ENCODE data around the gene TMEM120B.
A peak's percentile ranks its signal among the peaks of the same experiment; 100 is the strongest.
"Not testable (repeated sequence)": the region's sequence is repeated elsewhere in the genome, so short reads cannot be mapped to it uniquely, and the experiment has no call there.

The TMEM120B gene

DNA sequence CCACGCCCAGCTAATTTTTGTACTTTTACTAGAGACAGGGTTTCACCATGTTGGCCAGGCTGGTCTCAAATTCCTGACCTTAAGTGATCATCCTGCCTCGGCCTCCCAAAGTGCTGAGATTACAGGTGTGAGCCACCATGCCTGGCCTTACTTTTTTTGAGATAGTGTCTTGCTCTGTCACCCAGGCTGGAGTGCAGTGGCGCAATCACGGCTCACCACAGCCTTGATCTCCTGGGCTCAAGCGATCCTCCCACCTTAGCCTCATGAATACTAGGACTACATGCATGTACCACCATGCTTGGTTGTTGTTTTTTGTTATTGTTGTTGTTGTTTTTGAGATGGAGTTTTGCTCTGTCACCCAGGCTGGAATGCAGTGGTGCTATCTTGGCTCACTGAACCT is 33.0 kb downstream of the TMEM120B start:
- not testable (repeated sequence) for DNase-seq (ENCODE audit: low read depth, low spot score)

- DNase-seq (ENCODE audit: low read depth, low spot score), result no peak
Measured at GRCh38 chr12:121748218-121748570, 35.6 kb downstream of the TMEM120B start.

GRCh38 chr12:121748571-121749265 is 36.2 kb downstream of the TMEM120B start:
- peak; percentile 70 for DNase-seq (ENCODE audit: low read depth, low spot score)

DNA sequence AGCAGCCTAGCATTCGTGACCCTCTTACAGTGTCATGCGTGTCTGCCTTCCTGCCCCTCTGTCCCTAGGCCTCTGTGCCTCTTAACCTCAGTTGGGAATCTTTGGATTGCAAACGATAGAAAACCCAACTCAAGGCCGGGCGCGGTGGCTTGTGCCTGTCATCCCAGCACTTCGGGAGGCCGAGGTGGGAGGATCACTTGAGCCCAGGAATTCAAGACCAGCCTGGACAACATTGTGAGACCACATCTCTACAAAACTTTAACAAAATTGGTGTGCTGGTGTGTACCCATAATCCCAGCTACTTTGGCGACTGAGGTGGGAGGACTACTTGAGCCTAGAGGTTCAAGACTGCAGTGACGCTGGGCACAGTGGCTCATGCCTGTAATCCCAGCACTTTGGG is 36.7 kb downstream of the TMEM120B start:
- DNase-seq (ENCODE audit: low read depth, low spot score), result no peak

DNA sequence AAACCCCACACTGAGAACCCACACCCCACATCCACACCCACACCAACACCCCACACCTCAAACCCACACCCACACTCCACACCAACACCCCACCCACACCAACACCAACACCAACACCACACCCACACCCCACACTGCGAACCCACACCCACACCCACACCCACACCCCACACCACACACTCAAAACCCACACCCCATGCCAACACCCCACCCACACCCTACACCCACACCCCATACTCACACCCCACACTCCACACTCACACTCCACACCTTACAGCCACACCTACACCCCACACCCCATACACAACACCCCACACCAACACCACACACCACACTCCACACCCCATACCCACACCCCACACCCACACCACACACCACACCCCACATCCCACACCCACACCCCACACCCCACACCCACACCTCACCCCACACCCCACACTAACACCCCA is 38.0 kb downstream of the TMEM120B start:
- no peak for DNase-seq (ENCODE audit: low read depth, low spot score)

GRCh38 chr12:121751034-121751433 is 38.5 kb downstream of the TMEM120B start:
- DNase-seq (ENCODE audit: low read depth, low spot score), result no peak

- no peak for DNase-seq (ENCODE audit: low read depth, low spot score)
Measured at GRCh38 chr12:121751749-121752351, 39.3 kb downstream of the TMEM120B start.

DNA sequence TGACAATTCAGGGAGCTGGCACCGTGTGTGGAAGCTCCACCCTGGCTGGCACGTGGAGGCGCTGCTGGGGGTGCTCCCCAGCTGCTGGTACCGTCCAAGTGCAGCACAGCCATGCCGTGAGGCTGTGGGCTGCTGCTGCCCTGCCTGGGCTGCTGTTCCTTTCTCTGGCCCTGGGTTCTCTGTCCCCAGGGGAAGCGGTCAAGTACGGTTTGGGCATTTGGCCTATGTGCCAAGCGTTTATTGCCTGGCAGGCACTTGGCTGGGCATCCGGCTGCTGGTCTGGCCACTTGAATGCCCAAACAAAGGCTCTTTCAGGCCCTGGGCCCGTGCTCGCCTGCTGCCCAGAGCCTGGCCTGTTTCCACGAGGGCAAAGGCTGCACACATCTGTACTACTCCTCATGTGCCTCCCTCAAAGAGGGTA is 41.3 kb downstream of the TMEM120B start:
- no peak for DNase-seq (ENCODE audit: low read depth, low spot score)

GRCh38 chr12:121754836-121755235 is 42.3 kb downstream of the TMEM120B start:
- DNase-seq (ENCODE audit: low read depth, low spot score), result no peak

GRCh38 chr12:121755591-121755990 is 43.0 kb downstream of the TMEM120B start:
- no peak for DNase-seq (ENCODE audit: low read depth, low spot score)

GRCh38 chr12:121758536-121758935 is 46.0 kb downstream of the TMEM120B start:
- DNase-seq (ENCODE audit: low read depth, low spot score), result not testable (repeated sequence)

DNA sequence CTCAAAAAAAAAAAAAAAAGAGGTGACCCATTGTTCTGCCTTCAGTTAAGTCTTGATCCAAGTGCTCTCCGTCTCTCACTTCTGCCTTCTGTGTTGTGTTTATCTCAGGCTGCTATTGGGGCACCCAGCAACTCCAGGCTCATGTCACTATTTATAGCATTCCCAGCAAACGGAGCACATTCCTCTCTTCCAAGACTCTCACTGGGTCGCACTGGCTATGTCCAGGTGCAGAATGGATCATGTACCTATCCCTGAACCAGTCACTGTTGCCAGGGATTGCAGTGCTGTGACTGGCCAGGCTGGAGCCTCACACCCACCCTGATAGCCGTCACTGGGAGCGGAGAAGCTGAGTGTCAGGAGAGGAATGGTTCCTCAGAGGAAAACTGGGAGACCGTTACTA is 49.7 kb downstream of the TMEM120B start:
- DNase-seq (ENCODE audit: low read depth, low spot score), result no peak

GRCh38 chr12:121764808-121765207 is 52.3 kb downstream of the TMEM120B start:
- DNase-seq (ENCODE audit: low read depth, low spot score), result no peak

DNA sequence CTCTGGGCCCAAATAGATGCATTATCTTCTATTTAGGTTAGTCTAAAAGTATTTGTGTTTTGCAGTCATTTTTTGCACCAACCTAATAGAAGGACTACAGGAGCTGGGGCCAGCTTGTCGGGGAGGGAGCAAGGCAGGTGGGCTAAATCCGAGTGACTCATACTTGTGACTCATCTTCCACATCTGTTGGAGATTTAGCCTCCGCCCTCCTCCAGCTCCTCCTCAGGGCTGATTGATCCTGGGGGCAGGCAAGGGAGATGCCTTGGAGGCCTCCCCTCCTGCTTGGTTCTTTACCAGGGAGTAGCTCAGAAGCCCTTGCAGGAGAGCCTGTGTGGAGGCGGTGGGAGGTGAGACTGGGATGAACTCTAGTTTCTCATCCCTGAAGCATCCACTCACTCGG is 53.0 kb downstream of the TMEM120B start:
- peak; percentile 82 for DNase-seq (ENCODE audit: low read depth, low spot score)

DNA sequence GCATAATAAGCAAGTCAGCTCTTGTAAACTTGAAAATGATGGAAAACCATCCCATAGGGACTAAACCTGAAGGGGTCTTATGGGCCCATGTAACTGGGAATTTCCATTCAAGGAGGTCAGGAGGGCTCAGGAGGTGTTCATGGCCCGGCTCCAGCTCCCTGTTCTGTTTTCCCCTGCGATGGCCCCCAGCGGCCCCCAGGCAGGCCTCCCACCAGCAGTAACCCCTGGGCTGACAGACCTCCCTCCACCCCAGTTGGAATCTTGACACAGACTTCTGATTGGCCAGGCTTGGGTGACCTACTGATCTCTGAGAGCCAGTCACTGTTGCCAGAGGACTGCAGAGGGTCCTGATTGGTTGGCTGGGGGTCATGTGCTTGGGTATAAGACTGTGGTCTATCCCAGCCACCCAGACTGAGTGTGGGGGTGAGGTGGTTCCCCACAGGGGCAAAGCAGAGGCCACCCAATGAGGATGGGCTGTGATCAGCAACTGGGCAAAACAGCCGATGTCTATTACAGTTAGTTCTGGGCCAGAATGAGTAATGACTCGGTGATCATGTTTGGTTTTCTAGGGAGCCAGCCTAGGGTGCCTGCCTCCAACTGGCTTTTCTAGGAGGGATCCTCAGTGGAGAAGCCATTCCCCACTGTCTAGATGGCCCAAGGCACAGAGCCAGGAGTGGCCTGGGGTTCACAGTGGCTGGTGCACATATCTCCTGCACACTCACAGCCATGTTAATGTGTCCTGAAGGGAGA is 53.9 kb downstream of the TMEM120B start:
- DNase-seq (ENCODE audit: low read depth, low spot score), result no peak

DNA sequence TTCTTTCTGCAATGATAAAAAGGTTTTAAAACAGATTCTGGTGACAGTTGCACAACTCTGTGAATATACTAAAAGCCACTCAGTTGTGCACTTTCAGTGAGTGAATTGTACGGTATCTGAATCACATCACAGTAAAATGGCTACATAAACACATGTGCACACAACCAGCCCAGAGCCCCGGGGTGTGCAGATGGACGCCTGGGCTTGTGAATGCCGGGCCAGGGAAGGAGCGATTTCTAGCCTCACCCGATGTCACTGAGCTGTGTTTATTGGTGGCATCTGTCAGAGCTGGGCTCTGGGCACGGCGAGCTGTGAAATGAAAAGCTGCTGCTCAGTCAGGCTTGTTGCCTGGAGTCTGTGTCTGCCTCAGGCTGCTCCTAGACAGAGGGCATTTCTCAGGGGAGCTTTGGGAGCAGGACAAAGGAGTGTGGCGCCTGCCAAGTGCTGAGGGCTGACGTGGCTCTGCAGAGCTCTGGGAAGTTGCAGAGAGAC is 55.0 kb downstream of the TMEM120B start:
- no peak for DNase-seq (ENCODE audit: low read depth, low spot score)

- no peak for DNase-seq (ENCODE audit: low read depth, low spot score)
Measured at GRCh38 chr12:121769297-121769830, 56.8 kb downstream of the TMEM120B start.

DNA sequence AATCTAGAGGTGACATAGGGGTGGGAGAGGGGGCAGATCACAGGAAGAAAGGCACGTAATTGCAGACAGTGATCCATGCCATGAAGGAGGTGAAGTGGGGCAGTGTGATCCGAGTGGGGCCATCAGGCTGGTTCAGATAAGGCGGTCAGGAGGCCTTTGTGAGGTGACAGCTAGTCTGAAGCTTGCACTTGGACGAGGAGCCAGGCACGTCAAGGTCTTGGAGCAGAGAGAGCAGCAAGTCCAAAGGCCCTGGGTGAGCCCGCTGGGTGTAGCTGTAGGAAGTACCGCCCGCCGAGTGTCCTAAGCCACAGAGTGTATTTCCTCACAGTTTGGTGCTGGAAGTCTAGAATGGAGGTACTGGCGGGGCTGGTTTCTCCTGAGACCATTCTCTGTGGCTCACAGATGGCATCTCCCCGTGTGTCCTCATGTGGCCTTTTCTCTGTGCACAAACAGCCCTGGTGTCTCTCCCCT is 57.3 kb downstream of the TMEM120B start:
- no peak for DNase-seq (ENCODE audit: low read depth, low spot score)

DNA sequence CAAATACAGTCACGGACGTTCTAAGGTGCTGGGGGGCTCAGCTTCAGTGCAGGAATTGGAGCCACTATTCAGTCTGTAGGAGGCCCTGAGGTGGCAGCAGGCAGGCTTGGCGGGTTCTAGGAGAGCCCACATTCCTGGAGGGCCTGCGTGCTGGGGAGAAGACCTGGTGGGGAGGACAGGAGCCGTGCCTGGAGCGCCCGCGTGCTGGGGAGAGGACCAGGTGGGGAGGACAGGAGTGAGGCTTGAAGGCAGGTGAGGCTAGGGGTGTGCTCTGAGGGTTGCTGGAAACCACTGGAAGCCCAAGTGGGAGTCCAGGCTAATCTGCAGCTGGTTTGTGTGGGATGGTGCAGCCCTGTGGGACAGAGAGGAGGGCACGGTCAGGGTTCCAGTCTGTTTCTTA is 57.8 kb downstream of the TMEM120B start:
- no peak for DNase-seq (ENCODE audit: low read depth, low spot score)

DNA sequence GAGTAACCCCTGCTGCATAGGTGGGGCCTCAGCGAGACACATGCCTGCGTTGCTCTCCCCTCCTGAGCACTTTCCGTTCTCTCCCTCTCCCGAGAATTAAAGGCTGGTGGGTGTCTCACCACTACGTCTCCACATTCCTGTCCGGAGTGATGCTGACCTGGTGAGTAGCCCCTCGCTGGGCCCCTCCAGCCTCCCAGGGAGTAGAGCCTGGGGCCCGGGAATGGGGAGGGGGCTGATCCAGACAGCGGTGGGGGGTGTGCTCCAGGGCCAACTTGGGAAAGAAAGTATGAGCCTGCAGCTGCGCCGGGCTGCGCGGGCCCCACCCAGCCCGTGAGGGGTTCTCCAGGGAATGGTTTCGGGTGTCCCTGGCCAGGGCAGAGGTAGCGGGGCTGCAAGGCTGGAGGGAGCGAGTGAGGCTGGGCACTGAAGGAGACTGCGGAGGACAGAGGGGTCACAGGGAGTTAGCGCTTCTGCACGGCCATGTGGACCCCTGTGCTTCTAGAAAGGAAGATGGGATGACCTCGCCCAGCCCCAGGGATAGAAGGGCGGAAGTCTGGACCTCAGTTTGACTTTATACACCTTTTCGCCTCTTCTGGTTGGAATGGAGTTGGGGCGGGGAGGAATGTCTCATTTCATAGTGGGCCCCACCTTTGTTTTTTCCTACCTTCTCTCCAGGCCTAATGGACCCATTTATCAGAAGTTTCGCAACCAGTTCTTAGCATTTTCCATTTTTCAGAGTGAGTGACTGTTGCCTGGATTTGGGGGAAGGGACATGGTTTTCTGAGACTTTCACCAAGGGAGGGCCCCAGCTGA is 58.5 kb downstream of the TMEM120B start:
- DNase-seq (ENCODE audit: low read depth, low spot score), result no peak

DNA sequence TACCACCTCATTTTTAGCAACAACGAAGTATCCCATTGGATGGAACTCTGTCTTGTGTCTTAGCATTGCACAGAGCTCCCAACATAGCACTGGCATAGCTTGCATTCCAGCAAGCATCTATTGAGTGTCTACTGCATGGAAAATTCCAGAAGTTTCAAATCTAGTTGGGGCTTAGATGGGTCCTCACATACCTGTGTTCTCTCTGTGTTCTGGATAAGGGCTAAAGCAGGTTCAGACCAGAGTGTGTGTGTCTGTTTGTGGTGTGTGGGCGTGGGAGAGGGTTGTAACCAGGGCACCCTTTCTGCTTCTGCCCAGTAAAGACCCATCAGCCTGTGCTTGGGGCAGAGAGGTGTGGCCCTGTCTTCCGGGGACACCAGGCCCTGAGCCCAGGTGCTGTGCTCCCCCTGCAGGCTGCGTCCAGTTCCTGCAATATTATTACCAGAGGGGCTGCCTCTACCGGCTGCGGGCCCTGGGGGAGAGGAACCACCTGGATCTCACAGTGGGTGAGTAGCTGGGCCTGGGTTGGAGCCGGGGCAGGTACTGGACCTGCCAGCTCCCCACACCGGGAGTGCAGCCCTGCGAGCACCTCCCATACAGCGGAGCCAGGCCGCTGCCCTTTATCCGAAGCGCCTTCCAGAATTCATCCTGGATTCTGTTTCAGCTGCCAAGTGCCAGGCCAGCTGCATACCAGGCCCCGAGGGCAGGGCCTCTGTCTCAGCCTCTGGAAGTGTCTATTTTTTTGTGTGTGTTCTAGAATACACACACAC is 60.6 kb downstream of the TMEM120B start:
- DNase-seq (ENCODE audit: low read depth, low spot score), result no peak

Data from brain pericyte (primary cell).